Activated CD4-positive, alpha-beta T cell treated with anti-CD3 and anti-CD28 coated beads for 36 hours (primary cell): ENCODE data around the gene CCDC27. TPM values are rescaled to one million over a fixed set of nuclear protein-coding genes. Genes with fewer than 3 reads are reported as not detected.

Experiments used
- ATAC-seq: fragments of 200-7000 bp; cut with Tn5 transposase; one replicate; pipeline ENCODE4 v1.10.0; 2021; ENCODE audit warnings: mild to moderate bottlenecking, moderate library complexity
- CTCF ChIA-PET: fragments of 350-600 bp; sonication (Branson Sonifier 250); formaldehyde crosslinking; loops from one replicate; lab custom pipeline; 2021; ENCODE audit warnings: antibody characterized with exemption; lab: Charles Lee
- POLR2A ChIA-PET: fragments of 350-600 bp; sonication (Branson Sonifier 250); formaldehyde crosslinking; loops from one replicate; lab custom pipeline; 2021; ENCODE audit warnings: antibody characterized with exemption, inconsistent platforms; lab: Charles Lee
- DNase-seq: peaks from one replicate; pipeline ENCODE4 v3.0.0-alpha.2; 2020
- H3K27ac Mint-ChIP-seq: one replicate; pipeline ENCODE4 v1.8.0; 2021; ENCODE audit warnings: mixed read lengths
- H3K27me3 Mint-ChIP-seq: one replicate; pipeline ENCODE4 v1.8.0; 2021; ENCODE audit warnings: mixed read lengths
- H3K36me3 Mint-ChIP-seq: one replicate; pipeline ENCODE4 v1.8.0; 2021; ENCODE audit warnings: low read depth, mixed read lengths
- H3K4me1 Mint-ChIP-seq: one replicate; pipeline ENCODE4 v1.8.0; 2021; ENCODE audit warnings: mixed read lengths
- H3K4me3 Mint-ChIP-seq: one replicate; pipeline ENCODE4 v1.8.0; 2021; ENCODE audit warnings: mild to moderate bottlenecking, moderate library complexity, mixed read lengths
- H3K9me3 Mint-ChIP-seq: one replicate; pipeline ENCODE4 v1.8.0; 2021; ENCODE audit warnings: low read depth, mixed read lengths
- intact Hi-C, 2 experiments: fragments of 100-400 bp; cut with DNase I in 1 of 2; cut with micrococcal nuclease in 1 of 2; formaldehyde crosslinking; loops; one replicate each; pipeline versions ENCODE4 v1.14.2 to v1.15.1; 2022 to 2024; cut with DNase I, micrococcal nuclease
- total RNA-seq, 2 experiments: library from RNA; stranded (reverse); gene quantifications; one replicate each; pipeline ENCODE4 v1.2.3, GENCODE V29; 2021

Gene CCDC27
- total RNA-seq, 2 experiments from 2014 or later: not detected

DNA sequence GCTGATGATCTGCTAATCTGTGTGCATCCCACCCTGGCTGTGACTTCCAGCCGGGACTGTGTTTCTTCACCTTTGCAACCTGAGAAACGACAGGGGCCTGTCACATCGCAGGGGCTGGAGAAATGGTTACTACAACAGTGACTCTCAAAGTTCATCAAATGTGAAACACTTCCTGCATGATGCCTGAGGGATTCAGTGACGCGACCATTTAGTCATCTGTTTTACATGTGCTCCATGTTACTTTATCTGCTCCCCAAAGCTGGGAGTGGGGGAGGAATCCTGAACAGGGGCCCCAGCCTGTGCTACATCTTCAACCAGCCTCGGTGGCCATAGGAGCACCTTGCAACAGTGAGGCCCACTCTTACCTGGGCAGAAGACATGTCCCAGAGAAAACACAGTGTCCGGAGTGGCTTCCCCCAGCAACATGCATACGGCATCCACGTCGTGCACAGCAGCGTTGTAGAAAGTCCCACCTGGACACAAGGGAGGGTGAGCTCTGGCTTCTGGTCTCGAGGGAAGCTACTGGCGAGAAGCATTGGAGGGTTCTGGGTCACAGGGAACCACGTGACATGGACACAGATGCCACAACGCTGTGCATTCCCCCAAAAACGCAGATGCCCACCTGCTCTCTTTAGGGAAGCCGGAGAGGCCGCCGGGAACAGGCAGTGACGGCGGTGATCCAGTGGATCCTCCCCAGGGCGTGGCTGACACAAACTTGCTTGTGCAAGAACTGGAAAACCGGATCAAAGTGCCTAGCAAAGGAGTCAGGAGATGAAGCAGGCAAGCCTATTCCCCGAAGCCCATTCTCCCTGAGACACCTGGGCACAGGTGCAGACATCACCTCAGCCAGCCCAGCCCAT lies 9.6 kb upstream of the CCDC27 start:
- no peaks in the 10 kb centered on the region for H3K9me3 Mint-ChIP-seq
- intact Hi-C loops: no loop called here
- no peaks in the 10 kb centered on the region for H3K27me3 Mint-ChIP-seq

DNA sequence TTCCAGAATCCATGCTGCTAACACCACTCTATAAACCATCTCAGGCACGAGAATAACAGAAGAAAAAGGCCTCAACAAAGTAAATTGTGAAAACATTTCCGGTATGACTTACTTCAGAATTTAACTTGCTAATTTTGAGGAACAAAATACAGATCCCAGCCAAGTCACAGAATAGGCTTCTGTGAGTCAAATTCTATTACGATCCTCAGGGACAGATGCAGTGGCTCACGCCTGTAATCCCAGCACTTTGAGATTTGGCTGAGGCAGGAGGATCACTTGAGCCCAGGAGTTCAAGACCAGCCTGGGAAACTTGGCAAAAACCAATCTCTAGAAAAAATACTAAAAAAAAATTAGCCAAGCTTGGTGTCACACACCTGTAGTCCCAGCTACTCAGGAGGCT lies 8.8 kb upstream of the CCDC27 start:
- ChIA-PET CTCF (no interaction called here), POLR2A (no interaction called here)
- H3K4me3 Mint-ChIP-seq: no peak overlapping the region
- DNase-seq (no peak), ATAC-seq (no peak)
- H3K36me3 Mint-ChIP-seq: peaks cover 4% of the 10 kb centered on the region
- H3K27ac Mint-ChIP-seq: no peak overlapping the region
- intact Hi-C loops: no loop called here
- no peaks in the 10 kb centered on the region for H3K27me3 Mint-ChIP-seq
- peaks cover 32% of the 10 kb centered on the region for H3K4me1 Mint-ChIP-seq
- H3K9me3 Mint-ChIP-seq: no peaks in the 10 kb centered on the region

More for the DNA sequence above, 9.6 kb upstream of the CCDC27 start:
- Mint-ChIP-seq H3K4me1 (peaks cover 26% of the 10 kb centered on the region), H3K27ac (no peak overlapping the region), H3K4me3 (no peak overlapping the region), H3K36me3 (peaks cover 4% of the 10 kb centered on the region)
- DNase-seq (no peak), ATAC-seq (no peak)
- ChIA-PET CTCF (interaction anchor here (0.6 kb wide), 1 partner anchor 98 kb away, joined by 3 read pairs; no protein-coding TSS in a partner anchor), POLR2A (no interaction called here)

DNA sequence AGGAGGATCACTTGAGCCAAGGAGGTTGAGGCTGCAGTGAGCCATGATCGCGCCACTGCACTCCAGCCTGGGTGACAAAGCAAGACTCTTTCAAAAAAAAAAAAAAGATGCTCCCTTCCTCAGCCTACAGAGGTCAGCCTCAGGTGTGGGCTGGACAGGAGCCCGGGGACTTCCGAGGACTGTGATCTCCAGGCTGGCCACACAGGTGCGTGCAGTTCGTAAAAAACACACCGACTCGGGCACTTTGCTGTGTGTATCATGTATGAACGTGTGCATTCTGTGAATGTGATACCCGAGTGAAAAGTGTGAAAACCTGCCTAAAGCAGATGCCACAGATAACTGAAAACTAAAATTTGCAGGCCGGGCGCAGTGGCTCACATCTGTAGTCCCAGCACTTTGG lies 8.4 kb upstream of the CCDC27 start:
- POLR2A ChIA-PET: no interaction called here
- no peaks in the 10 kb centered on the region for H3K27me3 Mint-ChIP-seq
- DNase-seq: no peak

DNA sequence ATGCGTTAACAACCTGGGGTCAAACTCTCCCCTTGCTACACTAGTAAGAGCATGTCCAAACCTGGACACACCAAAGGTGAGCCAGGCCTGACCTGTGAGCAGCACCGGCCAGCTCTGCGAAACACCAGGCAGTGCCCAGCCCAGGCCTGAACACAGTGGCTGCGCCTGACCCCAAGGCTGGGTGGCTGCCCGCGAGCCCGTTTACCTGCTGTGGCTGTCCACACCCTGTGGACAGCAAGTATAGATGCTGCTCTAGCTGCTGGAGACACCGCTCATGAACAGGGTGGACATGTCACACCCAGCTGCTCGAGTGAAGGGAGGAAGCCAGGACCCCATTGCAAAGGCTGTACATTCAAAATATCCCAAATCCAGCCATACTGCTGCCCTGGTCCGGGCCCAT lies 7.6 kb upstream of the CCDC27 start:
- CTCF ChIA-PET: interaction anchor here (1.3 kb wide), 1 partner anchor 17 kb away, joined by 3 read pairs; no protein-coding TSS in a partner anchor
- peaks cover 32% of the 10 kb centered on the region for H3K4me1 Mint-ChIP-seq
- no peak for ATAC-seq
- no peak overlapping the region for H3K27ac Mint-ChIP-seq
- no peak overlapping the region for H3K4me3 Mint-ChIP-seq
- intact Hi-C loops: no loop called here
- no peaks in the 10 kb centered on the region for H3K9me3 Mint-ChIP-seq
- DNase-seq: no peak
- peaks cover 4% of the 10 kb centered on the region for H3K36me3 Mint-ChIP-seq
- POLR2A ChIA-PET: no interaction called here
- no peaks in the 10 kb centered on the region for H3K27me3 Mint-ChIP-seq

More for the DNA sequence above, 8.4 kb upstream of the CCDC27 start:
- Mint-ChIP-seq H3K27ac (no peak overlapping the region), H3K4me1 (peaks cover 32% of the 10 kb centered on the region), H3K4me3 (no peak overlapping the region), H3K36me3 (peaks cover 4% of the 10 kb centered on the region), H3K9me3 (no peaks in the 10 kb centered on the region)
- ATAC-seq: no peak
- intact Hi-C loops: no loop called here
- CTCF ChIA-PET: no interaction called here

DNA sequence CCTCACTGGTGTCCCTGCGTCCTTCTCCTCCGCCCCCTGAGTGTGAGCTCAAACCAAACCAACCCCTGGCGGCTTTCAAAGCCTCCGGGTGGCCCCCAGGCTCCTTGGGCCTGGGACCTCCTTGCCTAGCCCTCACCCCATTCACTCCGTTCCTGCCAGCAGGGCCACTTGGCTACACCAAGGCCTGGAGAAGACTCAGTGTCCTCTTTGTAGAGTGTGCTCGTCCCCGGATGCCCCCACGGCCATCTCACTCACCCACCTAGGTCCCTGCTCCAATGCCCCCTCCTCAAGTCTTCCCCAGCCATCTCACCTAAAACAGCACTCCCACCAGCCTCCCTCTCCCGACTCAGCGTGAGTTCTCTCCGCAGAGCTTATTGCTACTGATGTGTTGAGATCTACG lies 7.2 kb upstream of the CCDC27 start:
- peak overlapping the region; percentile 77 for H3K4me3 Mint-ChIP-seq
- H3K36me3 Mint-ChIP-seq: peaks cover 4% of the 10 kb centered on the region
- peaks cover 32% of the 10 kb centered on the region for H3K4me1 Mint-ChIP-seq
- ChIA-PET POLR2A (no interaction called here), CTCF (interaction anchor here (1.3 kb wide), 1 partner anchor 18 kb away, joined by 3 read pairs; no protein-coding TSS in a partner anchor)
- H3K27me3 Mint-ChIP-seq: no peaks in the 10 kb centered on the region
- H3K27ac Mint-ChIP-seq: no peak overlapping the region
- intact Hi-C loops: no loop called here
- ATAC-seq (no peak), DNase-seq (no peak)
- no peaks in the 10 kb centered on the region for H3K9me3 Mint-ChIP-seq

DNA sequence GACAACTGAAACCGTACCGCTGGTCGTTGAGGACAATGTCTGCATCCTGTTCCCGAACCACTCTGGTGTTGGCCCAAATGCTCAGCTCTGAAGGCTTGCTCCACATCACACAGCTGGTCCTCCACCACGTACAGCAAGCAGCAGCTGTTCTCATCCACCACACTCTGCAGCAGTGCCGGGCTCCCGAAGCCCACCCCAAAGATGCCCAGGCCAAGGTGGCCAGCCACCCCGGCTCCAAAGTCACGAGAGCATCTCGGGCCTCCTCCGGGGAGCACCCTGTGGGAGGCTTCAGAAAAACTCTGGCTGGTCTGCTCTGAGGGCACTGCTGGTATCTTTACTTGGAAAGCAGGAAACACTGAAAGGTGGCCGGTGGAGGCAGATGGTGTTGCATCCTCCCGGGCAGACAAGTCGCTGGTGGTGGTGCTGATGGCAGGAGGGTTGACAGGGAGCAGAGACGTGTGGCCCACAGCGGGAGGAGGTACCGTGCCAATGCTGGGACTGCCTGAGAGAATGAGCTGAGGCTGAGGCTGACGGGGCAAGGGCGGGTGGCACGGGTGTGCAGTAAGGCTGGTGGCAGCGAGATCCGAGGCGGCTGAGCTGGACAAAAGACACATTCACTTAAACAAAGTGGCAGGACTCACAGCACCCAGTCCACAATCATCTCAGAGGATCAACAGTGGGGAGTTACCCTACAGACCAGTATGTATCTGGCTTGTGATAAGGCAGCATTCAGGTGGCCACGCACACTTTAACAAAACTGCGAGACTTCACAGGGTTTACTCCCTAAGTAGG lies 6.5 kb upstream of the CCDC27 start:
- Mint-ChIP-seq H3K9me3 (no peaks in the 10 kb centered on the region), H3K27ac (peak overlapping the region; percentile 65), H3K4me1 (peaks cover 32% of the 10 kb centered on the region), H3K36me3 (peaks cover 4% of the 10 kb centered on the region), H3K27me3 (no peaks in the 10 kb centered on the region), H3K4me3 (peak overlapping the region; percentile 77)
- ChIA-PET POLR2A (no interaction called here), CTCF (interaction anchor here (0.6 to 1.3 kb wide), 2 partner anchors 18 to 145 kb away, joined by 3 read pairs; no protein-coding TSS in a partner anchor)
- intact Hi-C loops: no loop called here
- DNase-seq (no peak), ATAC-seq (no peak)

DNA sequence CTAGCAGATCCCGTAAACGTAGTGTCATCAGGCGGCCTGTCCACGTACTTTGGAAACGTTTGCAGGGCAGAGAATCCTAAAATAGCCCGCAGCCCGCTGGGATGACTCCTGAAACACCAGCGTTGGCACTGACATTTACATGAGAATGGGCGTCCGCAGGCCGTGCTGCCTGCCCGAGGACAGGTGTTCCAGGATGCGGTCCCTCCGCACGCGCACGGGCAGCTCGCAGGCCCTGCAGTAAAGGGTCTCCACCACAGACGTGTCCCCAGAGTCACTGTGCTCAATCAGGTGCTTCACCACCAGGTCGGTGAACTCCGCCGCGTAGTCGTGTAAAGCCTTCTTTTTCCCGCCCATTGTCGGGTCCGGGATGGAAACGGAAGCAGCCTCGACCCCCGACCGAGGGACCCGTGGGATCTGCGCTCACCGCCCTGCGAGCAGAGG lies 5.8 kb upstream of the CCDC27 start:
- intact Hi-C loops: no loop called here
- no peak for ATAC-seq
- Mint-ChIP-seq H3K9me3 (no peaks in the 10 kb centered on the region), H3K4me3 (peak overlapping the region; percentile 77), H3K36me3 (peaks cover 4% of the 10 kb centered on the region), H3K27ac (peak overlapping the region; percentile 51), H3K27me3 (no peaks in the 10 kb centered on the region), H3K4me1 (peaks cover 32% of the 10 kb centered on the region)
- no peak for DNase-seq
- CTCF ChIA-PET: interaction anchor here (0.6 kb wide), 1 partner anchor 145 kb away, joined by 3 read pairs; no protein-coding TSS in a partner anchor
- POLR2A ChIA-PET: no interaction called here

DNA sequence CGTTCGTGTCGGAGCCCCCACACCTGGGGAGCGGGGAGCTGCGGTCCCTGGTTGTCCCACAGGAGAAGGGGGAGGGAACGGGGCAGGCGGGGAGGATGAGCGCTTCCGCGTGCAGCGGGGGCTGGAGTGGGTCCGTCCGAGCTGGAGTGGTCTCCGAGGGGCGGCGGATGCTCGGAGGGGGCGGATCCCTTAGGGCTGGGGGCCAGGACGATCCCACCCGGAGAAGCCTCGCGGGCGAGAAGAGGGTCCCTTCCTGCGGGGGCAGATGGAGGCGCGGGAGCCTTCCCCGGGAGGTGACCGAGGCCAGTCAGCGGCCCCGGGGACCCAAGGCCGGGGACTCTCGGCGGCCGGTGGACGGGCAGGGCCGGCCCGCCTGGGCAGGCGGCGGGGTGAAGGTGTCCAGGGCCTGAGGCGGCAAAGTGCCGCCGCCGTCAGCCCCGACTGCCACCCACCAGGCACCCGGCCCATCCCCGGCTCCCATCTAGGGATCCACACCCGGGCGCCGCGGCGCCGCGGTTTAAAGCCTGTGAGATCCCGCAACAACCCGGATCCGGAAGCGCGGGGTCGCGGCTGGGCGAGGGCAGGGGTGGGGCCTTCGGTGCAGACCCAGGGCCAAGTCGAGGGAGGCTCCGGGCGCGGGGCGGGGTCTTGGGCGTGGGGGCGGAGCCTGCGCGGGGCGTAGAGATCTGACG lies 5.3 kb upstream of the CCDC27 start:
- no peaks in the 10 kb centered on the region for H3K9me3 Mint-ChIP-seq
- ATAC-seq: peak; percentile 99
- peaks cover 32% of the 10 kb centered on the region for H3K4me1 Mint-ChIP-seq
- H3K36me3 Mint-ChIP-seq: no peaks in the 10 kb centered on the region
- POLR2A ChIA-PET: no interaction called here
- DNase-seq: peak; percentile 95
- CTCF ChIA-PET: no interaction called here
- no peaks in the 10 kb centered on the region for H3K27me3 Mint-ChIP-seq
- intact Hi-C loops: loop anchor here (1.0 kb wide), 7 partner anchors 25 to 216 kb away; partner anchors contain the start of genes LRRC47 (in 2 of the 2), C1orf174 (in 1 of the 2), CEP104 (in 1 of the 2) and DFFB (in 1 of the 2)
- peak overlapping the region; percentile 51 for H3K27ac Mint-ChIP-seq
- H3K4me3 Mint-ChIP-seq: peak overlapping the region; percentile 77

DNA sequence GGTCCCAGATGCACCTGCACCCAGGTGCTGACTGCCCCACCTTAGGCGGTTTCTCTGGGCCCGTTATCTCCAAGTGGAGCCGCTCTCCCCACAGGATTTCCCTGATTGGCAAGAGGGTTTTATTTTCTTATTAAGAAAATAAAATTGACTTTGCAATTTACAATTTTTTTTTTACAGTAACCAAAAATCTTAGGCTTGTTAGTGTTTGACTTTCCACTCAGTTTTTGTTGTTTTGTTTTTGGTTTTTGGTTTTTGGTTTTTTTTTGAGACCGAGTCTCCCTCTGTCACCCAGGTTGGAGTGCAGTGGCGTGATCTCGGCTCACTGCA lies 4.8 kb upstream of the CCDC27 start:
- H3K9me3 Mint-ChIP-seq: no peaks in the 10 kb centered on the region
- H3K27ac Mint-ChIP-seq: no peak overlapping the region
- peaks cover 32% of the 10 kb centered on the region for H3K4me1 Mint-ChIP-seq
- ChIA-PET POLR2A (no interaction called here), CTCF (interaction anchor here (0.8 kb wide), 1 partner anchor 52 kb away, joined by 3 read pairs; no protein-coding TSS in a partner anchor)
- no peak for DNase-seq
- no peaks in the 10 kb centered on the region for H3K27me3 Mint-ChIP-seq
- no peak for ATAC-seq
- peak overlapping the region; percentile 77 for H3K4me3 Mint-ChIP-seq
- H3K36me3 Mint-ChIP-seq: no peaks in the 10 kb centered on the region
- intact Hi-C loops: loop anchor here (1.0 kb wide), 7 partner anchors 25 to 216 kb away; partner anchors contain the start of genes LRRC47 (in 2 of the 2), C1orf174 (in 1 of the 2), CEP104 (in 1 of the 2) and DFFB (in 1 of the 2)

DNA sequence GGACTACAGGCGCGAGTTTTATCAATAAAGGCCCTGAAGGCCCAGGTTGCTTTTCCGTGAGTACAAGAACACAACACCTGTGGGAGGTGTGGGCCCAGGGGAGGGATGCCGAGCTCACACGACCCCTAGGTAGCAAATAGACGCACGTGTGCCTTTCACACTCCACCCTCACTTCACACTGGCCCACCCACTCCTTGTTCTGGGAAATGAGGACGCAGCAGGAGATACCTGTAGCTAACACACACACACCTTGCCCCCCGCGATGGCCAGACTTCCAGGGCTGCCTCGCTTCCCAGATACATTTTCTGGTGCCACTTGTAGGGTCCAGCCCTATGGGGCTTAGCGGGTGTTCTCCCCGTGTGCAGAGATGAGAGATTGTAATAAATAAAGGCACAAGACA lies 4.3 kb upstream of the CCDC27 start:
- Mint-ChIP-seq H3K36me3 (no peaks in the 10 kb centered on the region), H3K4me3 (peak overlapping the region; percentile 77), H3K9me3 (no peaks in the 10 kb centered on the region), H3K27ac (no peak overlapping the region), H3K27me3 (no peaks in the 10 kb centered on the region), H3K4me1 (peaks cover 32% of the 10 kb centered on the region)
- intact Hi-C loops: loop anchor here (1.0 kb wide), 7 partner anchors 24 to 217 kb away; partner anchors contain the start of genes LRRC47 (in 2 of the 2), C1orf174 (in 1 of the 2), CEP104 (in 1 of the 2) and DFFB (in 1 of the 2)
- ATAC-seq (no peak), DNase-seq (no peak)
- ChIA-PET POLR2A (no interaction called here), CTCF (interaction anchor here (0.8 kb wide), 1 partner anchor 53 kb away, joined by 3 read pairs; no protein-coding TSS in a partner anchor)
